HG03039 (cell line): Measurements from ENCODE around the gene HAO1.

Experiments
- ATAC-seq: cut with Tn5 transposase; IDR thresholded peaks from one replicate; pipeline ENCODE4 v1.9.1; 2021; ENCODE audit warnings: mild to moderate bottlenecking, moderate library complexity; ENCODE audit not compliant: unreplicated experiment

Gene HAO1

DNA sequence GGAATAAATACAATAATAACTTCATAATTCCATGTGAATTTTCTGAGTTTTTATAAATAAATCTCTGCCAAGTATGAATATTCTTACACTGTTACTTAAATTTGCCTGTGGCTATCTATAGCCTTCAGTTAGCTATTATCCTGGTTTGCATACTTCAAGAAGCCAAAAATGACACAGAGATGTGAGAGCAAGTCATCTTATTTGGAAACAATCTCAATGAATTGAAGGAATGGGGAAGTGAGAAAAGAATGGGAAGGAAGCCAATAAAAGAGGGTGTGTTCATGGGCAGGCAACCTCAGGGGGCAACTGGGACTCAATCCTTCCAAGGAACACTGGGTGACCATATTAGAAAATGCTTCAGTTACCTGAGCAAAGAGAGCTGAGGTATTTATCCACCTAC is 9.9 kb downstream of the HAO1 start:
- ATAC-seq: no peak

GRCh38 chr20:7926767-7927166 is 13.5 kb downstream of the HAO1 start:
- no peak for ATAC-seq

DNA sequence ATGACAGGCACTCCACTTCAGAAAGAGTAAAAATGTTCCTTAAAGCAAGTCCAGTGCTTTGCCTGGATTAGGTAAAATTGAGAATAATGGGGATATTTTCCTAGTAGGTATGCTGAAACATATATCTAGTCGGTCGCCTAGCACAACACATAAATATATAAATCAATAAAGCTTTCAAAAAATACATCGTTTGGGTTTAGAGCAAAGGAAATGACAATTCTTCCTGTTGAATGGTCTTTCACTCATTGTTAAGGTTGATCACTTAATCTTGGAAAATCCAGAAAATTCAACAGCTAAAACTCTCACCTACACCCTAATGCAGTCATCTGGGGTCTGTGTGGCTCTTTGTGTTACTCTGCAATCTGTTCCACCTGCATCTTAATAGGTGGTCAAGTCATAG is 13.9 kb downstream of the HAO1 start:
- ATAC-seq: no peak

DNA sequence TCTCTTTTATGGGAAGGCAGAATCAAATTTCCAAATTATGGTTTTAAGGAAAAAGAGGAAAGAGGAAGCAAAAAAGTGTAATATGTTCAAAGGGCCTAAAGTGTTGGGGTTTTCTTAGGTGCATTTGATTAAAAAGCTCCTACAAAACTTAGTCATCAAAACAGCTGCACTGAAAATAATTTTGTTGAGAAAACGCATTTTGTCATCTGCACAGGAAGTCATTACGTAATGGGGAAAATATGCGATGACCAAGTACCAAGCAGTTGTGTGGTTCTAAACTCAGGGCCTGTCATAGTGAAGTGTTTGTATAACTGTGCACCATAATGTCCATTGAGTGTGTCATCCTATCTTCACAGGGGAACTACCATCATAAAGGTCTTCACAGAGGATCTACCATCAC is 15.6 kb downstream of the HAO1 start:
- no peak for ATAC-seq

DNA sequence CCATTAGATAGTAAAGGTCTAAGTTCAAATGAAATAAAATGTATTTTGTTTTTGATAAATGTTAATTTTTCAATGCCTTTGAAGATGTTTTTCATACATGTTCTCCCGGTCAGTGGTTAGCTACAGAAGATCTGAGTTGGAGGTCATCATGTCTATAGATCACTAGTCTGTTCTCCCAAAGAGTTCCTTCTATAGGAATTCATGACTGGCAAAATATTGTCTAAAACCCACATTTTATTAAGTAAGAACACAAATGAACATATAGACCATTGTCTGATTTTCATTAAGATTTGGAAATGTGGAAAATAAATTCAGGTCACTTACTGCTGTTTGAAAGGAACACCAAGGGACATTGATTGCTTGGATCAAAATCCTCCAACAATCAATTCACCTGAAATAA is 23.6 kb downstream of the HAO1 start:
- no peak for ATAC-seq

DNA sequence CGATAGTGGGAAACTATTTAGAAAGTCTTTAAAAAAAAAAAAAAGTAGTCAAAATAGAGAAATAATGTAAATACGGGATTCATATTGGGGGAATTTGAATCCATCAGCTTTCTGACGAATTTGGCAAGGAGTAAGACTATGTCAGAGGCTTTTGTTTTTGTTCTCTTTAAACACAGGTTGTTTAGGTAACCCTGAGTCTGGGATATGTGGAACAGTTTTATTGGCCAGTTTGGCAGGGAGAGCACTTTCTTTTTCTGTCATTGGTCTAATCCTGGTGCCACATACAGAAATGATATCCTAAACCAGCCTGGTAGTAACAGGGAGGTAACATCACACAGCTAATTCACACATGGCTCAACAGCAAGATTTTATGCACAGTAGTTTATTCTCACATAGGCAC is 27.7 kb downstream of the HAO1 start:
- no peak for ATAC-seq

- ATAC-seq: no peak
Measured at GRCh38 chr20:7911586-7912330, 28.5 kb downstream of the HAO1 start.

DNA sequence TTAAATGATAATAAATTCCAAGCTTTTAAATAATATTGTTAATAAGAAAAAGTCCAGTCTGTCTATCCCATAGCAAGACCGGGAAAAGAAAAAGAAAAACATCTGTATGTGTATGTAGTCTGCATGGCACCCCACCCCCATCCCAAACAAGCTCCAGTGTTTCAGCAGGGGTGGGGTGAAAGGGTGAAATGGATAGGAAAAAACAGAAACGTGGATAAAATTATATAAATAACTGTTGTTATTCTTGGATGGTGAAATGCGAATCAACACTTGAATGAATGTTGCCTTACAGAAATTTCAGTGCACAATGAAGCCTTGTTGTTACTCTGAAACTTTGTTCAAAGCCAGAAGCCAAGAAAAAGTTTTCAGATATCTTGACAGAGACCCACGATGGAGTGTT is 31.4 kb downstream of the HAO1 start:
- ATAC-seq: no peak

- ATAC-seq: no peak
Measured at GRCh38 chr20:7903429-7903828, 36.8 kb downstream of the HAO1 start.

DNA sequence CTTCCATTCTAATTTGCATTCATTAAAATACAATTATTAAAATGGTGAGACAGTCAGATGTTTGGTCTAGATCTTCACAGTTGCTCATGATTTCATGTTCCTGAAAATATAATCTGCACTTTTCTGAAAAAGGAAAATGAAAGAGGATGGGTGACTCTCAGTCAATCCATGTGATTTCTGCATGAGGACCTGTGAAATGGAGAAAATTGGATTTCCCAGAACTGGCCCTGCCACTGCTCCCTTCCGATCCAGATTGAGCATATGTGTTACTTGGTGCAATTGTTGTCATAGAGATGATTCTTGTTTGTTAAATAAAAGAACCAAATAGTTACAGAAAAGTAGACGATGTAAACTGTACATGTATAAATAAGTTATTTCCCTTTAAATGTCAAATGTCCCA is 37.4 kb downstream of the HAO1 start:
- no peak for ATAC-seq

- ATAC-seq: no peak
Measured at GRCh38 chr20:7897781-7898364, 42.4 kb downstream of the HAO1 start.

GRCh38 chr20:7893014-7893730 is 47.1 kb downstream of the HAO1 start:
- no peak for ATAC-seq

DNA sequence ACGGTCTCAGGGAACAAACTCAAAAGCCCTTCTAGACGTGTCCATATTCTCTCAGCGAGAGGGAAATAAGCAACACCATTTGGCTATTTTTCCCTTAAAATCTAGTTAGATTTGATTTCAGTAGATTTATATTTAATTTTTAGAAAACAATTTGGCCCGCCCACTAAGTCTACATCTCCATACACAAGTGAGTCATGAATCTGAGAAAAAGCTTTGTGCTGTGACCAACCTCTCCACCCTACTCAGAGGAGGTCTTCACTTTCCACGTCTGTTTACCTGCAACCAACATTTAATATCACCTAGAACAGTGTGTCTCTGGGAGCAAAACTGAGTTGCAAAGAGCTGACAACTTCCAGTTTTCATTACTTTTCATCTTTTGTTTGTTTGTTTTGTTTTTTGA is 48.6 kb downstream of the HAO1 start:
- no peak for ATAC-seq

DNA sequence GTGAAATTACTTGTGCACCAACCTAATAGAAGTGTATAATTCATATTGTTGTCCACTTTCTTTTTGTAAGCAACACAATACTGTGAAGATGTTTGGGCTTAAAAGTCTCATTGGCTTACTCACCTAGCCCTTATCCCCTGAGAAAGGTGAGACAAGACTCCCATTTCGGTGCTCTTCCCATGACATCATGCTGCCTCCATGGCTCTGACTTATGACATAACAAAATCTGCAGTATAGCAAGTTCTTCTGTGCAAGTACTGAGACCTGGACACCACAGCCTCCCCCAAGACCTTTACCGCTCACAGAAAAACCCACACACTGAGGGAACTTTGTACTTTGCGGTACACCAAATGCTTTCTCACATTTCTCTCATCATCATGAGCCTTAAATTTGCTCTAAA is 50.5 kb downstream of the HAO1 start:
- no peak for ATAC-seq

- ATAC-seq: no peak
Measured at GRCh38 chr20:7883741-7884140, 56.5 kb downstream of the HAO1 start.

- no peak for ATAC-seq
Measured at GRCh38 chr20:7883309-7883708, 56.9 kb downstream of the HAO1 start.

GRCh38 chr20:7882076-7882475 is 58.2 kb downstream of the HAO1 start:
- no peak for ATAC-seq

- ATAC-seq: no peak
Measured at GRCh38 chr20:7881551-7881950, 58.7 kb downstream of the HAO1 start.

GRCh38 chr20:7879883-7880282 is 60.4 kb downstream of the HAO1 start:
- no peak for ATAC-seq

DNA sequence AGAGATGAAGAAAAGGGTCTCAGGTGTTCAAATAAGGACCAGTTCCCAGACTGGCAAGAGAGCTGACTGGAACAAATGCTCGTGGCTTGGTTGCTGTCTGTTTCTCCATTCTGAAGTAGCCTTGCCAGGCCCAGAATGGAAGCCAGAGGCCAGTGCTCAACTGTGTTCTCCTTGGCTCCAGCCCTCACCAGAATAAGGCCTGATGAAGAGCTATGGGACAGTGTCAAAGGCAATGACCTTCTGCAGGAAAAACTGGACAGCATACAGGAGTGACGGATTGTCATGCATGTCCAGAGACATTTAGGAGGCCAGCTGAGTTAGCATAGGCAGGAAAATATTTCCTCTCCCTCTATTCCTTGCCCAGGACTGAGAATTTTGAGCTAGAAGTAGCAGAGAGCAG is 72.2 kb downstream of the HAO1 start:
- no peak for ATAC-seq

DNA sequence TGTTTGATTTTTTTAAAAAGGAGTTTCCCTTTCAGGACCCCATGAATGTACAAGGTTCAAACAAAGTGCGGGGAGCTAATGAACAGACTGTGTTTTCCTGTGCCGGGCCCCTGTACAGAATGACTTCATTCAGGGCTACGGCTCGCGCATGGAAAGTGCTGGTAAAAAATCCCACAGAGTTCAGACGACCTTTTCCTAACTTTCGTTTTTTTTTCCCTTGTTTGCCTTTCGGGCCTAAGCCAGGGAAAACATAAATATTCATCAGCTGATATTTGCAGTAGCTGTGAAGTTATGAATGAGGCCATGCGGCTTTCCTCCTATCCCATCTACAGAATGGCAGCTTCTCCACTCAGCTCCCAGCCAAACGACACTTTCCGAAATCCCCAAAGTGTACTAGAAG is 74.0 kb downstream of the HAO1 start:
- no peak for ATAC-seq

GRCh38 chr20:7859356-7859802 is 80.9 kb downstream of the HAO1 start:
- ATAC-seq: no peak
